Measurements from ENCODE around the gene AIM2.
"Not testable (repeated sequence)": the region's sequence is repeated elsewhere in the genome, so short reads cannot be mapped to it uniquely, and the experiment has no call there.

AIM2 gene, protein sequence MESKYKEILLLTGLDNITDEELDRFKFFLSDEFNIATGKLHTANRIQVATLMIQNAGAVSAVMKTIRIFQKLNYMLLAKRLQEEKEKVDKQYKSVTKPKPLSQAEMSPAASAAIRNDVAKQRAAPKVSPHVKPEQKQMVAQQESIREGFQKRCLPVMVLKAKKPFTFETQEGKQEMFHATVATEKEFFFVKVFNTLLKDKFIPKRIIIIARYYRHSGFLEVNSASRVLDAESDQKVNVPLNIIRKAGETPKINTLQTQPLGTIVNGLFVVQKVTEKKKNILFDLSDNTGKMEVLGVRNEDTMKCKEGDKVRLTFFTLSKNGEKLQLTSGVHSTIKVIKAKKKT

DNA sequence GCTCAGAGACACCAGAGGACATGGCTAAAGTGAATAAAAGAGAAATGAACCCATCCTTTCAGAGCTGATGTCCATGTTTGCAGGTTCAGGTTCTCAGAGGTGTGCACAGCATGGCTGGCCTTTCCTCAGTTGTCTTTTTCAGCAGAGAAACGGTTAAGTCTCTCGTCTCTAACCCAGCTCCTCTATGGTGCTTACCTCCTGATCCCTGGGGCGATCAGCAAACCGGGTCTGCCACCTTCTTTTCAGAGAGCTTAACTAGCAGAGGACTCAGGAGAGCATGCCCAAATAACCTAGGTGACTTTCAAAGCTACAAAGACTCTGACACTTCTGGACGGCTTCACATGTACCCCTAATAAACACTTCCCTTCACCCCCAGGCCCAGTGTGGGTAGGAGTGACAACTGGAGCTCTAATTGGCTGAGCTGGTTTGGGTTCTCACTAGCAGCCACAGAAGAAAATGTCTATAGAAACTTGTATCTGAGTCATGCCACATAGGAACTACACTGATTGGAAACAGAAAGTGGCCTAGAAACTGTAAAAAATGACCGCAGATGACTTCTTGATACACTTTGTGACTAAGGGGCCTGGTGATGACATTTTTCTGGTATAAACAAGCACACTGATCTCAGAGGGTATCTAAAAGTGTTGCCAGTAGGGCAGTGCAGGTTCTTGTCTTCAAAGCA is at the start of gene AIM2:
TSS of gene AIM2 (minus strand) at position 329 of the 682 bp plus-strand sequence. CDS start 3,267 bp downstream, outside the sequence.
- DNase-seq, result no peak

DNA sequence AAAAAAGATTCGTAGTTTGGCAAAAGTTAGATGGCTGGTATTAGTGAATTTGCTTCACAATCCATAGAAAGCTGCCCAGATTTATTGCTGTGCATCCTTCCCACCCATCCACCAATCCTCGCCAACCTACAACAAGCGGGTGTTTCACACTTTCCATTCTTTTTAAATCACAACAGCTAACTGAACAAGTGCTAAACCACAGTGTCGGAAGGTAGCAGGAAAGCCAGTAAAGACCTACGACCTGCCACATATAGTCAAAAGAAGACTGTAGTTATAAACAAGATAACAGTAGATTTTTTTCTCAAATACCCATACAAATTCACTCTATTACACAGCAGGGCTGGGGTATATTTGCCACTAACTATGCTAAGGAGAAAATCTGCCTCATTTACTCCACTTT is 47.0 kb upstream of the AIM2 start:
- no peak for DNase-seq

DNA sequence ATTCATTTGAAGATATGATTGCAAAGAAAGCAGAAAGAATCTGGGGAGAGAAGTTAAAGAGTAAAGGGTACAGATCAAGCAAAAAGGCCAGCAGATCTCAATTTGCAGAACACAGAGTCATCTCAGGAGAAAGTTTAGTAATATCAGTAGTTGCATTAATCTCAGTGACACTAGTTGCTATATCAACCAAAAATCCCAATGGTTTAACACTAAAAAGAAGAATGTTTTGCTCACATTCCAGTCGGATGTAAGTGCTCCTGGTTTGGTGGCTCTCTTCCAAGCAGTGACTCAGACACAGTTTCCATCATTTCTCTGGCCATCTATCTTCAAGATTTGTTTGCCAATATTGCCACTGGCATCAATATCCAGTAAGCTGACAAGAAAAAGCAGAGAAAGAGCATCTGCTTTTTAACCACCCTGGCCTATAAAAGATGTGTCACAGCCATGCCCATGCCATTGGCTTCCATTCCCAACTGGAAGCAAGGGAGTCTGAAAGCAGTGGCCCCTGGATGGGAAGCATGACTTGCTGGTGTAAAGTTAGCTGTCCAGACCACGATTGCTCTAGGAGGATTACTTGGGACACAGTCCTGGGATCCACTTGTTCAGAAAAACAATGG is 45.5 kb upstream of the AIM2 start:
- no peak for DNase-seq

DNA sequence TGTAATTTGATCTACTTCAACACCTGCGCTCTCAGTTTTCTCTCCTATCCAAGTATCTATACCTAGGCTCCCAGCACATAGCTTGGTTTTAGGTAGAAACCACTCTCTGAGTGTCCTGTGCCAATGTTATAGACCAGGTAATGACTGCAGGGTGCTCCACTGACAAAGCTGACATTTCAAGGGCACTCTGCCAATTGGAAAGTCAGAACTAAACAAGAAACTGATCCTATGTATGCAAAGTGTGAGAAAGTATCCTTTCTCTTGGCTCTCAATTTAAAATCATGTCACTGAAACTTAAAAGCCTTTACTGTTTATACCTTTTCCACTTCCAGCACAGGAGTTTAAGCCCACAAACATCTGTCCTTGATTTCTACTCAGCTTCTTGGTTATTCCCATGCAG is 45.0 kb upstream of the AIM2 start:
- no peak for DNase-seq

GRCh38 chr1:159120317-159120716 is 43.8 kb upstream of the AIM2 start:
- DNase-seq, result no peak

GRCh38 chr1:159113596-159114433 is 37.2 kb upstream of the AIM2 start:
- no peak for DNase-seq

GRCh38 chr1:159103021-159103420 is 26.5 kb upstream of the AIM2 start:
- not testable (repeated sequence) for DNase-seq

- DNase-seq, result no peak
These were observed 24.0 kb upstream of the AIM2 start for GRCh38 chr1:159100589-159100988.

- DNase-seq, result no peak
These were observed 22.0 kb upstream of the AIM2 start for GRCh38 chr1:159098596-159098995.

- no peak for DNase-seq
These were observed 15.6 kb upstream of the AIM2 start for GRCh38 chr1:159092036-159092760.

- no peak for DNase-seq
These were observed 15.1 kb upstream of the AIM2 start for GRCh38 chr1:159091607-159092031.

- no peak for DNase-seq
These were observed 14.6 kb upstream of the AIM2 start for GRCh38 chr1:159091180-159091560.

- DNase-seq, result no peak
These were observed 14.0 kb upstream of the AIM2 start for GRCh38 chr1:159090286-159091179.

DNA sequence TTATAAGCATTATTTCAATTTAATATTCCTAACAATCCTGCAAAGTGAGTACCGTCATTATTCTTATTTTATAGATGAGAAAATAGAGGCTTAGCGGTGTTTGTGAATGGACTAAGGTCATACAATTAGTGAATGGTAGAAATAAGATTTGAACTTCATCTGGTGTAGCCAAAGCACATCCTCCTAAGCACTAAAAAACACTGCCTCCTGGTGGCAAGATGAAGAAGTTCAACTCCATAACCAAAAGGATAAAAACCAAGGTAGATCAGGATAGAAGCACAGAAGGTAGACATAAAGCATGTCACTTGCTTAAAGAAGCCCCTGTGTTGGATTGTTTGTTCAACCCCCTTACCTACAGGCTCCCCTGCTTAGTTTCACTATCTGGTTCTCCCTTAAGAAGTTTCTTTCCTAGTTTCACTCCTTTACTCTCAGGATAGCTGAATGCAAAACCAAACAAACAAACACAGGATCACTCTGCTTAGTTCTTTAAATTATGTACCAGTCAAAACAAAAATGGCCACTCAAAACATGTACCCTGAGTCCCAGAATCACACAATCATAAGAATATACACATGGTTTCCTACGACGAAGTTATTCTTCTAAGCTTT is 12.7 kb upstream of the AIM2 start:
- no peak for DNase-seq

- no peak for DNase-seq
These were observed 12.1 kb upstream of the AIM2 start for GRCh38 chr1:159088546-159089183.

DNA sequence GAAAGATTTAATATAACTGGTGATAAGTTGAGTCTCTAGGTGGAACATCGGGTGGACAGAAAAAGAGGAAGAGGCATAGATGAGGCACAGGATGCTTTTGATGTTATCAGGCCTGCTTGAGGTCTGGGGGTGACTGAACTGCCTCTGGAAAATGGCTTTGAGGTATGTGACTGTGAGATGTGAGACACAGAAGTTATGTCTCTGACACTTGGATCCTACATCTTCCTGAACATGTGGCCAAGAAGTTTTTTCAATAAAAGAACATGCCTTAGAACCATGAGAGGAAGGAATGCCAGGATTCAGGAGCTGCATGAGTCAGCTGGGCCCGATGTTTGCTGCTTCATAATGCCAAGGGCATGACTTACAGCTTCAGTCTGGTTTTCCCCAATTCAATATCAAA is 11.5 kb upstream of the AIM2 start:
- no peak for DNase-seq

DNA sequence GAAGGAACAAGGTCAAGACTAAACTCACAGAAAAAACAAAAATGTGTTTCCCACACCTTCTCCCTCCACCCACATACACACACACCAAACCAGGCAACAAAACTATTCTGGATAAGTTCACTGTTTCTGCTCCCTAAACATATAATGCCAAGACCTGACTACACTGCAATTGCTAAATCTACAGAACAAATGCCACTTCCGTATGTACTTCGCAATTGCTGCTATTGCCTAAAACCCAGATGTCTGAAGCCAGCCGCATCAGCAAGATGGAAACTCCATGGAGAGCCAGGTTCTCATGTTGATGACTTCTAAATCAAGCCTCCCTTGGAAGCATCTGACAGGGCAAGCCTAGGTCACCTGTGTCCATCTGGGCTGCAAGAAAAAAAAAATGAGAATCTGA is 8.3 kb upstream of the AIM2 start:
- DNase-seq, result no peak

DNA sequence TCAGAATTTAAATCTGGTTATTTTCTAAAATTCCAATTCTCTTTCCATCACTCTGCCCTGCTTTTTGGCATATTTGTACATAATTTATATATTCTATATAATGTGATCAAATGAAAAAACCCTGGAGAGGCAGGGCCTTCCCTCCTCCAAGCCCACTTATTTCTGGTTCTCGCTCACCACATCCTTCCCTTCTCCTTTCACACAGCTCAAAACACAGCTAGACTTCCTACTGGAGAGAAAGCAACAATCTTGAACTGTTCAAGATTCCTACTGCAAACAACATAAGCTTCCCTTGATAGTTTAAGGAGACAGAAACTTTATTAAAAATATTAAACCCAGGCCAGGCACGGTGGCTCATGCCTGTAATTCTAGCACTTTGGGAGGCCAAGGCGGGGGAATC is 7.6 kb upstream of the AIM2 start:
- DNase-seq, result no peak

DNA sequence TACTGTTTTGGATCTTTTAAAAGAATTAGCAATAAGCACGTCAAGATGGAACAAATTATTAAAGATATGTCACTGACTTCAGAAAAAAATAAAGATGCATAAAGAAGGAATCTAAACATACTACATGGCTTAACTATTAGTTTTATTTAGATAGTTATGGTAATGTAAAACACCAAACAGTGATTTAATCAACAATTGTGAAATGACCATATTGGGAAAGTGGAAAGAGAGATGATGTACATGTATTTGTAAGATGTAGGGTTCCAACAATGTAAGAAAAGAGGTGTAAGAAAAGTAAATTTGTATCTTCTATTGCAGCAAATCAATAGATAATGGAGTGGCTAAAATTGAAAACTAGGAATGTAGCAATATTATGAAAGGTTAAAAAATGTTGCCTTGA is 6.4 kb upstream of the AIM2 start:
- no peak for DNase-seq

DNA sequence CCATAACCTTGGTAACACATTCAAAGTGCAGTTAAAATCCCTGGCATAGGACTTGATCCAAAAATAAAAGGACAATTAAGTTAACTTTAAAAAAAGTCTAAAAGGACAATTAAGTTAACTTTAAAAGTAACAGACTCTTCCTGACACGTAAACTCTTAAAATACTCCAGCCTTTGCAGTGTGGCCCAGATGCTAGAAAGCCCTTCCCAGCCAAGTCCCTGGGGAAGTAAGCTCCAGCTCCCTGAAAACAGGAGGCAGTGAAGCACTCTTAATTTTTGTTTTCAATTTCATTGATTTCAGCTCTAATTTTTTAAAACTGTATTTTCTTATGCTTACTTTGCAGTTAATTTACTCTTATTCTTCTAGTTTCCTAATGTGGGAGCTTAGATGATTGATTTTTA is 5.1 kb upstream of the AIM2 start:
- no peak for DNase-seq

- no peak for DNase-seq
These were observed 3.0 kb upstream of the AIM2 start for GRCh38 chr1:159079525-159079924.
